WTC11 (cell line): Measurements from ENCODE around the gene MOB3B. TPM values are rescaled to one million over a fixed set of nuclear protein-coding genes. Genes with fewer than 3 reads are reported as not detected.

Experiments
- ATAC-seq: fragments of 200-7000 bp; cut with Tn5 transposase; 2 replicates; pipeline ENCODE4 v1.10.0; 2021; ENCODE audit warnings: mild to moderate bottlenecking, moderate library complexity
- CTCF ChIA-PET: fragments of 300-600 bp; sonication (Branson Sonifier 250); formaldehyde crosslinking; loops from one replicate; lab custom pipeline; 2021; ENCODE audit warnings: antibody characterized with exemption; lab: Charles Lee
- POLR2A ChIA-PET: fragments of 350-600 bp; sonication (Branson Sonifier 250); formaldehyde crosslinking; loops from one replicate; lab custom pipeline; 2021; ENCODE audit warnings: antibody characterized with exemption; lab: Charles Lee
- DNase-seq: peaks from one replicate; pipeline ENCODE4 v3.0.0; 2021; ENCODE audit warnings: low spot score
- H3K27ac Mint-ChIP-seq: 2 replicates; pipeline ENCODE4 v1.8.0; 2021; ENCODE audit warnings: mixed read lengths
- H3K27me3 Mint-ChIP-seq: 2 replicates; pipeline ENCODE4 v1.8.0; 2021; ENCODE audit warnings: low read depth, mild to moderate bottlenecking, moderate library complexity, mixed read lengths
- H3K36me3 Mint-ChIP-seq: 2 replicates; pipeline ENCODE4 v1.8.0; 2021; ENCODE audit warnings: mixed read lengths
- H3K4me1 Mint-ChIP-seq: 2 replicates; pipeline ENCODE4 v1.8.0; 2022; ENCODE audit warnings: mixed read lengths
- H3K4me3 Mint-ChIP-seq: 2 replicates; pipeline ENCODE4 v1.8.0; 2021; ENCODE audit warnings: mild to moderate bottlenecking, moderate library complexity, mixed read lengths
- H3K9me3 Mint-ChIP-seq: 2 replicates; pipeline ENCODE4 v1.8.0; 2021; ENCODE audit warnings: mixed read lengths
- ESRRA ChIP-seq: sonication (generic); formaldehyde crosslinking; IDR thresholded peaks from 2 replicates; pipeline ENCODE4 v1.8.1; 2022; ENCODE audit warnings: mild to moderate bottlenecking, missing genetic modification reagents, borderline replicate concordance
- FOXP1 ChIP-seq: sonication (generic); formaldehyde crosslinking; IDR thresholded peaks from 2 replicates; pipeline ENCODE4 v1.8.0; 2022; ENCODE audit warnings: missing genetic modification reagents, mild to moderate bottlenecking, moderate library complexity, borderline replicate concordance
- GTF2I ChIP-seq: fragments of 250-450 bp; sonication (Bioruptor Pico); conservative IDR thresholded peaks from 2 replicates; pipeline ENCODE4 v1.4.0; 2021; ENCODE audit warnings: mild to moderate bottlenecking
- HMGA2 ChIP-seq: fragments of 250-450 bp; sonication (Bioruptor Pico); IDR thresholded peaks from 2 replicates; pipeline ENCODE4 v1.4.0; 2021; ENCODE audit warnings: mild to moderate bottlenecking, moderate library complexity
- IRF2 ChIP-seq: sonication (generic); formaldehyde crosslinking; IDR thresholded peaks from 2 replicates; pipeline ENCODE4 v1.8.0; 2022; ENCODE audit warnings: low read depth, missing genetic modification reagents, borderline replicate concordance
- KAT7 ChIP-seq: sonication (generic); formaldehyde crosslinking; IDR thresholded peaks from 2 replicates; pipeline ENCODE4 v1.8.1; 2023; ENCODE audit warnings: missing genetic modification reagents, mild to moderate bottlenecking, borderline replicate concordance
- MYBL2 ChIP-seq: sonication (generic); formaldehyde crosslinking; IDR thresholded peaks from 2 replicates; pipeline ENCODE4 v1.8.1; 2023; ENCODE audit warnings: mild to moderate bottlenecking, moderate library complexity, missing genetic modification reagents
- RORB ChIP-seq: fragments of 250-450 bp; sonication (Bioruptor Pico); IDR thresholded peaks from 2 replicates; pipeline ENCODE4 v1.9.0; 2021; ENCODE audit warnings: mild to moderate bottlenecking
- SMAD4 ChIP-seq: sonication (generic); formaldehyde crosslinking; IDR thresholded peaks from 2 replicates; pipeline ENCODE4 v1.8.0; 2022; ENCODE audit warnings: mild to moderate bottlenecking, missing genetic modification reagents
- TCF7 ChIP-seq: sonication (generic); formaldehyde crosslinking; IDR thresholded peaks from 2 replicates; pipeline ENCODE4 v1.8.0; 2022; ENCODE audit warnings: mild to moderate bottlenecking, low read depth, missing genetic modification reagents, moderate library complexity
- TEAD4 ChIP-seq: sonication (generic); formaldehyde crosslinking; IDR thresholded peaks from 2 replicates; pipeline ENCODE4 v1.8.0; 2022; ENCODE audit warnings: mild to moderate bottlenecking, missing genetic modification reagents
- ZNF121 ChIP-seq: sonication (generic); formaldehyde crosslinking; IDR thresholded peaks from 2 replicates; pipeline ENCODE4 v1.8.0; 2023; ENCODE audit warnings: missing genetic modification reagents
- ZNF138 ChIP-seq: sonication (generic); formaldehyde crosslinking; conservative IDR thresholded peaks from 2 replicates; pipeline ENCODE4 v1.8.1; 2022; ENCODE audit warnings: mild to moderate bottlenecking, moderate library complexity, missing genetic modification reagents
- ZNF232 ChIP-seq: sonication (generic); formaldehyde crosslinking; IDR thresholded peaks from 2 replicates; pipeline ENCODE4 v1.8.0; 2022; ENCODE audit warnings: mild to moderate bottlenecking, missing genetic modification reagents
- ZNF396 ChIP-seq: fragments of 250-450 bp; sonication (Bioruptor Pico); IDR thresholded peaks from 2 replicates; pipeline ENCODE4 v1.8.0; 2021; ENCODE audit warnings: mild to moderate bottlenecking, moderate library complexity, borderline replicate concordance
- ZNF423 ChIP-seq: fragments of 250-450 bp; sonication (Bioruptor Pico); IDR thresholded peaks from 2 replicates; pipeline ENCODE4 v2.1.2; 2022; ENCODE audit warnings: mild to moderate bottlenecking, moderate library complexity
- ZNF671 ChIP-seq: fragments of 250-450 bp; sonication (Bioruptor Pico); IDR thresholded peaks from 2 replicates; pipeline ENCODE4 v1.8.0; 2021; ENCODE audit warnings: mild to moderate bottlenecking
- total RNA-seq: library from RNA; stranded (reverse); gene quantifications from 3 replicates; pipeline ENCODE4 v1.2.3, GENCODE V29; 2021
- TF ChIP-seq, protein P1 (sequence below): sonication (generic); formaldehyde crosslinking; IDR thresholded peaks from 2 replicates; pipeline ENCODE4 v1.8.0; 2023; ENCODE audit warnings: mild to moderate bottlenecking, missing genetic modification reagents
- TF ChIP-seq, protein P2 (sequence below): fragments of 250-450 bp; sonication (Bioruptor Pico); conservative IDR thresholded peaks from 2 replicates; pipeline ENCODE4 v1.9.0; 2021; ENCODE audit warnings: mild to moderate bottlenecking
- TF ChIP-seq, protein P3 (sequence below): sonication (generic); formaldehyde crosslinking; IDR thresholded peaks from 2 replicates; pipeline ENCODE4 v1.8.0; 2023; ENCODE audit warnings: missing genetic modification reagents
- TF ChIP-seq, protein P4 (sequence below): fragments of 250-450 bp; sonication (Bioruptor Pico); IDR thresholded peaks from 2 replicates; pipeline ENCODE4 v2.1.2; 2022; ENCODE audit warnings: mild to moderate bottlenecking, moderate library complexity
- TF ChIP-seq, protein P5 (sequence below): sonication (generic); formaldehyde crosslinking; IDR thresholded peaks from 2 replicates; pipeline ENCODE4 v1.8.1; 2022; ENCODE audit warnings: missing genetic modification reagents, borderline replicate concordance
- TF ChIP-seq, protein P6 (sequence below): sonication (generic); formaldehyde crosslinking; IDR thresholded peaks from 2 replicates; pipeline ENCODE4 v1.8.1; 2023; ENCODE audit warnings: mild to moderate bottlenecking, missing genetic modification reagents

The MOB3B gene
- total RNA-seq, 1 experiment from 2014 or later, result 25.1 TPM

DNA sequence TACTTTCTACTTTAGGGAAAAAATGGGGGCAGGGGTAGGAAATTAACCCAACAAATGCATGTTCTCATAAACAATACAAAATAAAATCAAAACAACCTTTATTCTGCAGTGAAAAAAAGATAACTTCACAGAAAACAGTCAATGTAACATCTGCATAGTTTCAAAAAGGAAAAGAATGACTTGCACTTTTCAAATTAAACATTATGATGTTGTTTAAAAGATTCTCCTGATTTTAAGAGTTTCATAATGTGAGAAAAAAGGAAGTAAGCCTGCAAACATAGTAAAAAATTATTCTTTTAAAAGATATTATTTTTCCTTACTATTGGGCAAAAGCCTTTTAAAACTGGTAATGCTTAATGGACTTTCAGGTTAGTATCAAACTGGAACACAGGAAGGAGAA is 36.1 kb upstream of the MOB3B start (continued):
- TF ChIP-seq, protein P1, sequence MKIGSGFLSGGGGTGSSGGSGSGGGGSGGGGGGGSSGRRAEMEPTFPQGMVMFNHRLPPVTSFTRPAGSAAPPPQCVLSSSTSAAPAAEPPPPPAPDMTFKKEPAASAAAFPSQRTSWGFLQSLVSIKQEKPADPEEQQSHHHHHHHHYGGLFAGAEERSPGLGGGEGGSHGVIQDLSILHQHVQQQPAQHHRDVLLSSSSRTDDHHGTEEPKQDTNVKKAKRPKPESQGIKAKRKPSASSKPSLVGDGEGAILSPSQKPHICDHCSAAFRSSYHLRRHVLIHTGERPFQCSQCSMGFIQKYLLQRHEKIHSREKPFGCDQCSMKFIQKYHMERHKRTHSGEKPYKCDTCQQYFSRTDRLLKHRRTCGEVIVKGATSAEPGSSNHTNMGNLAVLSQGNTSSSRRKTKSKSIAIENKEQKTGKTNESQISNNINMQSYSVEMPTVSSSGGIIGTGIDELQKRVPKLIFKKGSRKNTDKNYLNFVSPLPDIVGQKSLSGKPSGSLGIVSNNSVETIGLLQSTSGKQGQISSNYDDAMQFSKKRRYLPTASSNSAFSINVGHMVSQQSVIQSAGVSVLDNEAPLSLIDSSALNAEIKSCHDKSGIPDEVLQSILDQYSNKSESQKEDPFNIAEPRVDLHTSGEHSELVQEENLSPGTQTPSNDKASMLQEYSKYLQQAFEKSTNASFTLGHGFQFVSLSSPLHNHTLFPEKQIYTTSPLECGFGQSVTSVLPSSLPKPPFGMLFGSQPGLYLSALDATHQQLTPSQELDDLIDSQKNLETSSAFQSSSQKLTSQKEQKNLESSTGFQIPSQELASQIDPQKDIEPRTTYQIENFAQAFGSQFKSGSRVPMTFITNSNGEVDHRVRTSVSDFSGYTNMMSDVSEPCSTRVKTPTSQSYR, result no peak
- TF ChIP-seq RORB (CRISPR knock-in tag), result no peak

DNA sequence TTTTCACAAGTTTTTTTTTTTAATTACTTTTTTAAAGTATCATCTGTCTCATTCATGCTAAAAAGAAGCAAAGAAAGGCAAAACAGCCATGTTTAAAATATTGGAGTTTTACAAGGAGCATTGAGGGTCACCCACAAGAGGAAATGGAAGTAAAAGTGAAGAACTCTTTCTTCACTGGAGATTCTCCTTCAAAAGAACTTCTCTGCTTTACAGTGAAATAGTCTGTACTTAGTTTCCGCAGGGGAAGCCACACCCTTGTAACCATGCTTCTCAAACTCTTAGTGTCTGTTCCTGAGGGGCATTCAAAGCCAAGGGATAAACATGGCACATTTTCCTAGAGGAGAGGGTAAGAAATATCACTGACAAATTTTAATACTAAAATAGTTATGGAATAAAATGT is 35.1 kb upstream of the MOB3B start:
- TF ChIP-seq, protein P2, sequence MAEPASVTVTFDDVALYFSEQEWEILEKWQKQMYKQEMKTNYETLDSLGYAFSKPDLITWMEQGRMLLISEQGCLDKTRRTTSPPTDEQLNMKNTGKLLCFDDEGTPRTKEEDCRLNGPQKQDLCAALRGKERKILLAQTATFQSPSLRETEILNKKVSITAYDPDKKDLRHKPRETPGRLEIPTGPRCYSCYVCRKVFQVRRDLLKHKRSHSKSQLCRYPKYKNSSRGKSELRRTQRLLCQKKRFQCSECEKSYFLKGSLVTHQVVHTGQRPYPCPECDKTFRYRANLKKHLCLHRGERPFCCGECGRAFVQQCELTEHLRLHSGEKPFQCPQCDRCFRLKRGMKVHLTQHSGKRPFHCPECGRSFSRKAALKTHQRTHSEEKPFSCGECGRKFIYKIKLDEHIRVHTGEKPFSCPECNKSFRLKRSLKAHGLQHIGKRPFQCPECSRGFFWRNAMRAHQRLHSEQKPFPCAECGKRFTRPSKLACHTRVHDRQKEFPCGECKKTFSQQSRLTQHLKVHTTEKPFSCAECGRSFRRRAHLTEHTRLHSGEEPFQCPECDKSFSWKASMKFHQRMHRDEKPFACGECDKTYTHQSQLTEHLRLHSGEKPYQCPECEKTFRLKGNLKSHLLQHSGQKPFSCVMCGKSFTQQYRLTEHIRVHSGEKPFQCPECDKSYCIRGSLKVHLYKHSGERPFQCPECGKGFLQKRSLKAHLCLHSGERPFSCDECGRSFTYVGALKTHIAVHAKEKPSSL (CRISPR knock-in tag), result no peak
- TF ChIP-seq, protein P3, sequence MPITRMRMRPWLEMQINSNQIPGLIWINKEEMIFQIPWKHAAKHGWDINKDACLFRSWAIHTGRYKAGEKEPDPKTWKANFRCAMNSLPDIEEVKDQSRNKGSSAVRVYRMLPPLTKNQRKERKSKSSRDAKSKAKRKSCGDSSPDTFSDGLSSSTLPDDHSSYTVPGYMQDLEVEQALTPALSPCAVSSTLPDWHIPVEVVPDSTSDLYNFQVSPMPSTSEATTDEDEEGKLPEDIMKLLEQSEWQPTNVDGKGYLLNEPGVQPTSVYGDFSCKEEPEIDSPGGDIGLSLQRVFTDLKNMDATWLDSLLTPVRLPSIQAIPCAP, result no peak
- TF ChIP-seq ZNF671 (CRISPR knock-in tag) (no peak), ZNF423 (CRISPR knock-in tag) (no peak)
- TF ChIP-seq, protein P4, sequence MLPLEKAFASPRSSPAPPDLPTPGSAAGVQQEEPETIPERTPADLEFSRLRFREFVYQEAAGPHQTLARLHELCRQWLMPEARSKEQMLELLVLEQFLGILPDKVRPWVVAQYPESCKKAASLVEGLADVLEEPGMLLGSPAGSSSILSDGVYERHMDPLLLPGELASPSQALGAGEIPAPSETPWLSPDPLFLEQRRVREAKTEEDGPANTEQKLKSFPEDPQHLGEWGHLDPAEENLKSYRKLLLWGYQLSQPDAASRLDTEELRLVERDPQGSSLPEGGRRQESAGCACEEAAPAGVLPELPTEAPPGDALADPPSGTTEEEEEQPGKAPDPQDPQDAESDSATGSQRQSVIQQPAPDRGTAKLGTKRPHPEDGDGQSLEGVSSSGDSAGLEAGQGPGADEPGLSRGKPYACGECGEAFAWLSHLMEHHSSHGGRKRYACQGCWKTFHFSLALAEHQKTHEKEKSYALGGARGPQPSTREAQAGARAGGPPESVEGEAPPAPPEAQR (CRISPR knock-in tag), result no peak
- Mint-ChIP-seq H3K4me3 (no peak overlapping the region), H3K9me3 (no peaks in the 10 kb centered on the region), H3K4me1 (no peaks in the 10 kb centered on the region), H3K27ac (no peak overlapping the region), H3K36me3 (peaks cover 29% of the 10 kb centered on the region), H3K27me3 (no peaks in the 10 kb centered on the region)
- POLR2A ChIA-PET, result no interaction called here
- DNase-seq (no peak), ATAC-seq (no peak)
- CTCF ChIA-PET, result no interaction called here

DNA sequence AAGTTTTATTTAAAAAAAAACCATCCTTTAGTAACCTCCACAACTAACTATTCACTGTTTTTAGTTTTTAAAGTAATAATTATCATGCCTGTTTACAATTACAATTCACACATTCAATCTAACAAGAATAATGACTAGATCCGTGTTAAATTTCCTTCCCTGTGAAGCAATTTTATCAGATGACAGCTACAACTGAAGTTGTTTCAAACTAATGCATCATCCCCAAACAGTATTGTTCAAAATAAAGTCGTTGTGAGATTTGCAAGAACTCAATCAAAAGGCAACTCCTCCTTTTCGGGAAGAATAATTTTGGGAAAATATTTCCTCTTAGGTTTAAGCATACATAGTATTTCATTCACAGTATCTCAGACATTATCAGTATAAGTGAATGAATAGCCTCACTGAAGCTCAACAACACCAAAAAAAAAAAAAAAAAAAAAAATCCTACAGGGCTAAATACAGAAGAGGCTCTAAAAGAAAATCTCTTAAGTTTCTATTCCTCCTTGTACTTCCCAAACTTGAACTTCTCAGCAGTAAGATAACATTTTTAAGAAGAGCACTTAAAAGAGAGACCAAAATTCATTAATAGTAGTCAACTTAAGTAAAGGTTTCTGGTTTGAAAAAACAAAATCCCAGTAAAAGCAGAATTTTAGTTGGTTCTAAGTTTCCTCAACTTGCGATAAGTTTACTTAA is 34.3 kb upstream of the MOB3B start:
- H3K27me3 Mint-ChIP-seq, result no peaks in the 10 kb centered on the region
- CTCF ChIA-PET, result no interaction called here
- ATAC-seq, result no peak

DNA sequence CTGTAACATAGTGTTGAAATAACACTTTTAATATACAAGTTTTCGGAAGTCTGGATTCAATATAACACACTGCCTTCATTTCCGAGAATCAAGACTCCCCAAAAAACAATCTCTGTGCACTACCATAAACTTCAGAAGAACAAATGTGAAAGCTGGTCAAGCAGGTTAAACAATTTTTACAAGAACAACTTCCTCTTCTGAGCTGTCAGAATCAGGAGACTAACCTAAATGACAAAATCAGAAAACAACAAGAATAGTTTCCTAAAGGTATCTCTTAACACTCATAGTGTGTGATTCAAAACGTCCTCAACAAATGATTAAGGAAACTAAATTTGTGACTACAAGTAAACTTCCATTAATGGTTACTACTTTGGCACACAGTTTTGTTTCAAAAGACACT is 32.1 kb upstream of the MOB3B start:
- DNase-seq (no peak), ATAC-seq (no peak)
- Mint-ChIP-seq H3K27ac (no peak overlapping the region), H3K9me3 (no peaks in the 10 kb centered on the region), H3K4me1 (no peaks in the 10 kb centered on the region), H3K27me3 (no peaks in the 10 kb centered on the region), H3K4me3 (no peak overlapping the region), H3K36me3 (peaks cover 35% of the 10 kb centered on the region)
- POLR2A ChIA-PET, result no interaction called here
- CTCF ChIA-PET, result no interaction called here
- TF ChIP-seq SMAD4 (CRISPR knock-in tag) (no peak), KAT7 (no peak), ZNF138 (CRISPR knock-in tag) (no peak), GTF2I (CRISPR knock-in tag) (no peak), FOXP1 (CRISPR knock-in tag) (no peak), ZNF671 (CRISPR knock-in tag) (no peak), ZNF121 (no peak), TEAD4 (no peak), MYBL2 (CRISPR knock-in tag) (no peak), IRF2 (CRISPR knock-in tag) (no peak)
- TF ChIP-seq, protein P5, sequence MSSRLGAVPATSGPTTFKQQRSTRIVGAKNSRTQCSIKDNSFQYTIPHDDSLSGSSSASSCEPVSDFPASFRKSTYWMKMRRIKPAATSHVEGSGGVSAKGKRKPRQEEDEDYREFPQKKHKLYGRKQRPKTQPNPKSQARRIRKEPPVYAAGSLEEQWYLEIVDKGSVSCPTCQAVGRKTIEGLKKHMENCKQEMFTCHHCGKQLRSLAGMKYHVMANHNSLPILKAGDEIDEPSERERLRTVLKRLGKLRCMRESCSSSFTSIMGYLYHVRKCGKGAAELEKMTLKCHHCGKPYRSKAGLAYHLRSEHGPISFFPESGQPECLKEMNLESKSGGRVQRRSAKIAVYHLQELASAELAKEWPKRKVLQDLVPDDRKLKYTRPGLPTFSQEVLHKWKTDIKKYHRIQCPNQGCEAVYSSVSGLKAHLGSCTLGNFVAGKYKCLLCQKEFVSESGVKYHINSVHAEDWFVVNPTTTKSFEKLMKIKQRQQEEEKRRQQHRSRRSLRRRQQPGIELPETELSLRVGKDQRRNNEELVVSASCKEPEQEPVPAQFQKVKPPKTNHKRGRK (CRISPR knock-in tag), result no peak
- TF ChIP-seq, protein P6, sequence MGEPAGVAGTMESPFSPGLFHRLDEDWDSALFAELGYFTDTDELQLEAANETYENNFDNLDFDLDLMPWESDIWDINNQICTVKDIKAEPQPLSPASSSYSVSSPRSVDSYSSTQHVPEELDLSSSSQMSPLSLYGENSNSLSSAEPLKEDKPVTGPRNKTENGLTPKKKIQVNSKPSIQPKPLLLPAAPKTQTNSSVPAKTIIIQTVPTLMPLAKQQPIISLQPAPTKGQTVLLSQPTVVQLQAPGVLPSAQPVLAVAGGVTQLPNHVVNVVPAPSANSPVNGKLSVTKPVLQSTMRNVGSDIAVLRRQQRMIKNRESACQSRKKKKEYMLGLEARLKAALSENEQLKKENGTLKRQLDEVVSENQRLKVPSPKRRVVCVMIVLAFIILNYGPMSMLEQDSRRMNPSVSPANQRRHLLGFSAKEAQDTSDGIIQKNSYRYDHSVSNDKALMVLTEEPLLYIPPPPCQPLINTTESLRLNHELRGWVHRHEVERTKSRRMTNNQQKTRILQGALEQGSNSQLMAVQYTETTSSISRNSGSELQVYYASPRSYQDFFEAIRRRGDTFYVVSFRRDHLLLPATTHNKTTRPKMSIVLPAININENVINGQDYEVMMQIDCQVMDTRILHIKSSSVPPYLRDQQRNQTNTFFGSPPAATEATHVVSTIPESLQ (CRISPR knock-in tag), result no peak

More for the DNA sequence above, 34.3 kb upstream of the MOB3B start:
- no peak for DNase-seq
- peaks cover 31% of the 10 kb centered on the region for H3K36me3 Mint-ChIP-seq
- no peaks in the 10 kb centered on the region for H3K9me3 Mint-ChIP-seq
- H3K4me1 Mint-ChIP-seq, result no peaks in the 10 kb centered on the region
- H3K4me3 Mint-ChIP-seq, result no peak overlapping the region
- no peak overlapping the region for H3K27ac Mint-ChIP-seq
- no peak for TF ChIP-seq ESRRA (CRISPR knock-in tag)
- TF ChIP-seq ZNF232, result no peak
- no peak for TF ChIP-seq TCF7 (CRISPR knock-in tag)
- TF ChIP-seq HMGA2 (CRISPR knock-in tag), result no peak
- no peak for TF ChIP-seq ZNF396 (CRISPR knock-in tag)
- POLR2A ChIA-PET, result interaction anchor here (0.6 kb wide), 1 partner anchor 73 kb away, joined by 5 read pairs; no protein-coding TSS in a partner anchor
